Peyer's patch (tissue), 4 donors: Measurements from ENCODE around the gene PDE5A. TPM values are rescaled to one million over a fixed set of nuclear protein-coding genes. Genes with fewer than 3 reads are reported as not detected.

Experiments used
- DNase-seq, 3 donors: peaks; one replicate each; pipeline ENCODE4 v3.0.0-alpha.2; 2017 to 2019
- H3K27ac ChIP-seq, 4 donors: fragments of 200-600 bp; sonication (generic); one replicate each; pipeline ENCODE4 v1.5.1; 2016 to 2019
- H3K27me3 ChIP-seq, 2 donors: fragments of 200-600 bp; sonication (generic); one replicate each; pipeline ENCODE4 v1.5.1; 2019
- H3K36me3 ChIP-seq, 3 donors: fragments of 200-600 bp; sonication (generic); one replicate each; pipeline ENCODE4 v1.5.1; 2016 to 2019
- H3K4me1 ChIP-seq, 4 donors: fragments of 200-600 bp; sonication (generic); one replicate each; pipeline ENCODE4 v1.5.1; 2016 to 2019
- H3K4me3 ChIP-seq, 4 donors: fragments of 200-600 bp; sonication (generic); 1 replicate in 3 of 4; 2 replicates in 1 of 4; pipeline ENCODE4 v1.5.1; 2016 to 2019; ENCODE audit warnings: mild to moderate bottlenecking in 1 of 4
- H3K9me3 ChIP-seq, 4 donors: fragments of 200-600 bp; sonication (generic); one replicate each; pipeline ENCODE4 v1.5.1; 2016 to 2019; ENCODE audit warnings: mild to moderate bottlenecking in 1 of 4
- POLR2A ChIP-seq, 2 donors: fragments of 450-650 bp; IDR thresholded peaks; one replicate each; pipeline ENCODE4 v1.5.1; 2017; ENCODE audit warnings: antibody characterized with exemption in 2 of 2, mild to moderate bottlenecking in 2 of 2, moderate library complexity in 2 of 2
- total RNA-seq, 4 donors: library from RNA; depleted of rRNA; stranded (reverse); fragments of >200 nt; gene quantifications; one replicate each; pipeline ENCODE4 v1.1.0, GENCODE V29; 2016
- TF ChIP-seq, protein P1 (sequence below), 6 experiments: fragments of 450-650 bp in 4 of 6; fragments of 200-600 bp in 2 of 6; sonication (generic) in 1 of 6; IDR thresholded peaks; one replicate each; pipeline ENCODE4 v1.5.1; 2017 to 2019; ENCODE audit warnings: antibody characterized with exemption in 6 of 6, mild to moderate bottlenecking in 3 of 6, moderate library complexity in 1 of 6

The PDE5A gene
- total RNA-seq, 4 donors from 2014 or later, result 37.7 to 58.6 (median 47.2) TPM

DNA sequence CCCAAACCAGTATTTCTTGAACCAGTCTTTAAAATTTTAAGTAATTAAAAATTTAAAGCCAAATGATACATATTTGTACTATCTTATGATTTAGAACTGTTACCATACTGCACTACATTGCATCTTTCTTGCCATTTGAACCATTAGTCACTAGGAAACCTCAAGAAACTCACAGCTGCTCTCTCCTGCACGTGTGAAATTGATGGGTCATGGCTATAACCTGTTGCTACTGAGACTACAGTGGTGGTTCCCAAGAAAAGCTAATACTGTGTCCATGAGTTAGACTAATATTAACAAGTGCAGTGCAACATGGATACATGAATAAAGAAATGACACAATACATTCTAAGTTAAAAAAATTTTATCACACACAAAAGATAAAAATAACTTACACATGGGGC lies 88.4 kb downstream of the PDE5A start:
- Histone ChIP-seq H3K27me3 (no peaks in the 10 kb centered on the region), H3K27ac (no peak overlapping the region), H3K9me3 (no peaks in the 10 kb centered on the region), H3K4me3 (no peak overlapping the region), H3K36me3 (peaks cover 0 to 7% (median 0%) of the 10 kb centered on the region in 3 donors), H3K4me1 (peaks cover 0 to 7% (median 0%) of the 10 kb centered on the region in 4 donors)
- DNase-seq, result no peak
- TF ChIP-seq, protein P1, sequence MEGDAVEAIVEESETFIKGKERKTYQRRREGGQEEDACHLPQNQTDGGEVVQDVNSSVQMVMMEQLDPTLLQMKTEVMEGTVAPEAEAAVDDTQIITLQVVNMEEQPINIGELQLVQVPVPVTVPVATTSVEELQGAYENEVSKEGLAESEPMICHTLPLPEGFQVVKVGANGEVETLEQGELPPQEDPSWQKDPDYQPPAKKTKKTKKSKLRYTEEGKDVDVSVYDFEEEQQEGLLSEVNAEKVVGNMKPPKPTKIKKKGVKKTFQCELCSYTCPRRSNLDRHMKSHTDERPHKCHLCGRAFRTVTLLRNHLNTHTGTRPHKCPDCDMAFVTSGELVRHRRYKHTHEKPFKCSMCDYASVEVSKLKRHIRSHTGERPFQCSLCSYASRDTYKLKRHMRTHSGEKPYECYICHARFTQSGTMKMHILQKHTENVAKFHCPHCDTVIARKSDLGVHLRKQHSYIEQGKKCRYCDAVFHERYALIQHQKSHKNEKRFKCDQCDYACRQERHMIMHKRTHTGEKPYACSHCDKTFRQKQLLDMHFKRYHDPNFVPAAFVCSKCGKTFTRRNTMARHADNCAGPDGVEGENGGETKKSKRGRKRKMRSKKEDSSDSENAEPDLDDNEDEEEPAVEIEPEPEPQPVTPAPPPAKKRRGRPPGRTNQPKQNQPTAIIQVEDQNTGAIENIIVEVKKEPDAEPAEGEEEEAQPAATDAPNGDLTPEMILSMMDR (IDR thresholded peaks at IDR 0.05), result no peak
- TF ChIP-seq POLR2A (IDR thresholded peaks at IDR 0.05), result no peak

DNA sequence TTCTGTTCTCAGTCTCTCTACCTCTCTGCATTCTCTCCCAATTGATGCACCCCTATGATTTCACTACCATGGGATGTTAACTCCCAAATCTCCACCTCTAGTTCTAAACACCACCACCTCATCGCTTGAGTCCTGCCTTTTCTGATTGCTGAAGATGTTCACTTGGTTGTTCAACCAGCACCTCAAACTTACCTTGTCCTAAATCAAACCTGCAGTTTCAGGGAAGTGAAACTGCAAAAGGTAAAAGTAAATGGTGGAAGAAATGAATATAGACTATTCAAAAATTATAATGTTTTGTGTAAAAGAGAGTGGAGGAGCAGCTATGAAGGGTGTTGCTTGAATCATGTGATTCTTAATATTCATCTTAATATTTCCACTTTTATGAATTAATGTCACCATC lies 91.0 kb downstream of the PDE5A start:
- no peak for TF ChIP-seq POLR2A (IDR thresholded peaks at IDR 0.05)
- TF ChIP-seq, protein P1 (IDR thresholded peaks at IDR 0.05), result no peak
- Histone ChIP-seq H3K27me3 (no peaks in the 10 kb centered on the region), H3K4me1 (peaks cover 0 to 7% (median 0%) of the 10 kb centered on the region in 4 donors), H3K9me3 (no peaks in the 10 kb centered on the region), H3K27ac (no peak overlapping the region), H3K4me3 (no peak overlapping the region), H3K36me3 (peaks cover 0 to 16% (median 0%) of the 10 kb centered on the region in 3 donors)
- no peak for DNase-seq

DNA sequence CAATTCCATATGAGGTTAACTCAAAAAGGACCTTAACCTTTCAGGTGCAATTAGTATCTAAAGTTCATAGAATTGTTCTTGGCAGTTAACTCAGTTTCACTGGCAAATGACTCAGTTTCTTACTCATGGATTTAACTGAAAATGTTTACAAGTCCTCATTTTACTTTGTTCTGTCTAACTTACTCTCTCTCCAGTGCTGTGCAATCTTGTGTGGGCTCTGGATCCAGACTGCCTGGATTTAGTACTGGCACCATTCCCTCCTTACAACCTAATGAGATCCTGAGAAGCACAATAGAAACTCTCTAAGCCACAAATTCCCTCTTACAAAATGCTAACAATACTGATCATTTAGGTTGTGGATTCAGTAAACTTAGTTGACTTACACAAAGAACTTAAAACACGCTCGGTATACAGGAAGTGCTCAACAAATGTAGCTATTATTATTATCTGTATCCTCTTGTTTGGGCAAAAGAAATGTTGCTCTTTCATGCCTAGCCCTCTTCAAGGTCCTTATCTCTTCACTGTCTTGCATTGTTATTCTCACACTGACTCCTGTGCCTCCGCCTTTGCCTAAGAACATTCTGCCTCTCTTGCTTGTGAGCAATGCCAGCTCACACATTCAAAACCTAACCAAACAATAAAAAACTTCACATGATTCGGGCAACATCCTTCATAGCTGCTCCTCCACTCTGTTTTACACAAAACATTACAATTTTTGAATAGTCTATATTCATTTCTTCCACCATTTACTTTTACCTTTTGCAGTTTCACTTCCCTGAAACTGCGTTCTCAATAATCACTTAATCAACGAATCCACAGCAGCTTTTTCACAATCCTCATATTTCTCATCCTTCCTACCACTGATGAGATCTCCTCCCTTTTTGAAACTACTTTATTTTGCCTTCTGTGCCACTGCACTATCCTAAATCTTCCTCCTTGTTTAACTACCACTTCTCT lies 91.8 kb downstream of the PDE5A start:
- Histone ChIP-seq H3K27me3 (no peaks in the 10 kb centered on the region), H3K27ac (peak overlapping the region in 1 of 4 donors; percentile 55), H3K4me1 (peaks cover 0 to 7% (median 0%) of the 10 kb centered on the region in 4 donors), H3K4me3 (no peak overlapping the region), H3K9me3 (no peaks in the 10 kb centered on the region), H3K36me3 (peaks cover 0 to 13% (median 0%) of the 10 kb centered on the region in 3 donors)
- TF ChIP-seq, protein P1 (IDR thresholded peaks at IDR 0.05), result no peak
- TF ChIP-seq POLR2A (IDR thresholded peaks at IDR 0.05), result no peak
- DNase-seq, result no peak

DNA sequence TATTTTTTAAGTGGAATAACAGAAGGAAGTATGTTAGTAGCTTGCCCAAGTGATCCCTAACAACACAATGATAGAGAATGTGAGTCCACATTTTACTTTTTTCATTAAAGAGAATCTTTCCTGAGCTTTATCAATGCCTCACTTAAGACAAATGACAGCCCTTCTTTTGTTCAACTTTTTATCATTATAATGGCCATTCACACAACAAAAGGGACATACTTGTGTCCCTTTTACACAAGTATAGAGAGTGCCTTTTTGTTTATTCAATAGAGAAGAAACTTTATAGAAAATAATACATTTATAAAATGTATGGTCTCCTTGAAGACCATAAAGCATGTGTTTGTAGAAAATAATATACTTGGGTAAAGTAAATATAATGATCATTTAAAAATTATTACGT lies 96.3 kb downstream of the PDE5A start:
- H3K27ac ChIP-seq, result no peak overlapping the region
- peaks cover 0 to 17% (median 0%) of the 10 kb centered on the region in 3 donors for H3K36me3 ChIP-seq
- no peaks in the 10 kb centered on the region for H3K9me3 ChIP-seq
- no peak for TF ChIP-seq POLR2A (IDR thresholded peaks at IDR 0.05)
- TF ChIP-seq, protein P1 (IDR thresholded peaks at IDR 0.05), result no peak
- no peak overlapping the region for H3K4me3 ChIP-seq
- H3K4me1 ChIP-seq, result peaks cover 0 to 7% (median 0%) of the 10 kb centered on the region in 4 donors
- DNase-seq, result no peak
- no peaks in the 10 kb centered on the region for H3K27me3 ChIP-seq

DNA sequence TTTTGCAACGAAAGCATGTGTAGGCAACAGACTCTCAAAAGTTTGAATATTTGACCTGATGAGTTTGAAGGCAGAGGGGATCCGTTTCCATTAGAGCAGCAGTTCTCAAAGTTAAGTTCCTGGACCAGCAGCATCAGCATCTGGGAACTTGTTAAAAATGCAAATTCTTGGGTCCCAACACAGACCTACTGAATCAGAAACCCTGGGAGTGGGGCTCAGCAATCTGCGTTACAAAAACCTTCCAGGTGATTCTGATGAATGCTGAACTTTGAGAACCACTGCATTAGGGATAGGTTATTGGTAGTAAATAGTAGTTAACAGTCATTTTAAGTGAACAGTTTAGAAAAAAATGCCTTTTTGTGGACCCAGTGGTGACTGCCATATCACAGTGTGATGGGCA lies 98.8 kb downstream of the PDE5A start:
- peaks cover 0 to 7% (median 0%) of the 10 kb centered on the region in 4 donors for H3K4me1 ChIP-seq
- H3K4me3 ChIP-seq, result no peak overlapping the region
- peaks cover 0 to 13% (median 0%) of the 10 kb centered on the region in 3 donors for H3K36me3 ChIP-seq
- no peak for TF ChIP-seq POLR2A (IDR thresholded peaks at IDR 0.05)
- TF ChIP-seq, protein P1 (IDR thresholded peaks at IDR 0.05), result no peak
- H3K27ac ChIP-seq, result no peak overlapping the region
- DNase-seq, result no peak
- H3K27me3 ChIP-seq, result no peaks in the 10 kb centered on the region
- no peaks in the 10 kb centered on the region for H3K9me3 ChIP-seq
